ENCODE measurements around the gene LRRC32.
"Not testable (repeated sequence)": the region's sequence is repeated elsewhere in the genome, so short reads cannot be mapped to it uniquely, and the experiment has no call there.

LRRC32 gene

DNA sequence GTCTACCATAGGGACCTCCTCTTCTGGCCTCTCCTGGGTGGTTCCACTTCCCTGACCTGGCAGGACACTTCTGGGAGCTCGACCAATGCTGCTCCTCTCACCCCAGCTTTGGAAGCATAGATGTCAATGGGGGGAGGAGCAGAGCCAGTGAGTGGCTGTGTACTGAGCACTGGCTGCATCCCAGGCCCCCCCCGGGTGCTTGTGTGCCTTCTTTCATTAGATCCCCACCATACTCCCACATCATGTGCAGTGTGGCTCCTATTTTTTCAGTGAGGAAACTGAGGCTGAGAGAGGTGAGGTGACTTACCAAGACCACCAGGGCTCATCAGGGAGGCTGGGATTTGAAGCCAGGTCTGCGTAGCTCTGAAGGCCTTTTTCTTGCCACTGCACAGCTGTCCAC is 44.3 kb downstream of the LRRC32 start:
- no peak for DNase-seq

DNA sequence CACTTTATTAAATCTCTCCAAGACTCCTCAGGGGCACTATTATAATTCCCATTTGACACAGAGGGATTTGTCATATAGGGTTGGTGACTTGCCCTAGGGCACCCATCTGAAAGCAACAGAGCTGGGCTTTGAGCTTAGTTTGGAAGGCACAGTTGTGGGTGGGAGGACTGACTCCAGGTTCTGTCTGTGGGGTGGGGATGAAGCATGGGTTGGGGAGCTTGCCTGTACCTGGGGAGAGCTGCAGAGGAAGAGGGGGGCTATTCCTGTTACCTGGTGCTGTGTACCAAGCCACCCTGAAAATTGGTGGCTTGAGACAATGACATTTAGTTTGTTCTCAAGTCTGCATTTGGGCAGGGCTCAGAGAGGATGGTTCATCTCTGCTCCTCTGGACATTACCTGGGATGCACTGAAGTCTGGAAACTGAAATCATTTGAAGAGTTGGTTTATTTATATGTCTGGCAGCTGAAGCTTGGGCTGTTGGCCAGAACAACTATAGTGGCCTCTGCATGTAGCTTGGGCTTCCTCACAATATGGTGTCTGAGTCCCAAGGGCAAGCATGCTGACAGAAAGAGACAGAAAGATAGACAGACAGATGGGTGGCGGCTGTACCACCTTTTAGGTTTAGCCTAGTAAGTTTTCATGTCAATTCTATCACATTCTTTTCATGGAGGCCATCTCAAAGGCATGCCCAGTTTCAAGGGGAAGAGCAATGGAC is 44.9 kb downstream of the LRRC32 start:
- no peak for DNase-seq

DNA sequence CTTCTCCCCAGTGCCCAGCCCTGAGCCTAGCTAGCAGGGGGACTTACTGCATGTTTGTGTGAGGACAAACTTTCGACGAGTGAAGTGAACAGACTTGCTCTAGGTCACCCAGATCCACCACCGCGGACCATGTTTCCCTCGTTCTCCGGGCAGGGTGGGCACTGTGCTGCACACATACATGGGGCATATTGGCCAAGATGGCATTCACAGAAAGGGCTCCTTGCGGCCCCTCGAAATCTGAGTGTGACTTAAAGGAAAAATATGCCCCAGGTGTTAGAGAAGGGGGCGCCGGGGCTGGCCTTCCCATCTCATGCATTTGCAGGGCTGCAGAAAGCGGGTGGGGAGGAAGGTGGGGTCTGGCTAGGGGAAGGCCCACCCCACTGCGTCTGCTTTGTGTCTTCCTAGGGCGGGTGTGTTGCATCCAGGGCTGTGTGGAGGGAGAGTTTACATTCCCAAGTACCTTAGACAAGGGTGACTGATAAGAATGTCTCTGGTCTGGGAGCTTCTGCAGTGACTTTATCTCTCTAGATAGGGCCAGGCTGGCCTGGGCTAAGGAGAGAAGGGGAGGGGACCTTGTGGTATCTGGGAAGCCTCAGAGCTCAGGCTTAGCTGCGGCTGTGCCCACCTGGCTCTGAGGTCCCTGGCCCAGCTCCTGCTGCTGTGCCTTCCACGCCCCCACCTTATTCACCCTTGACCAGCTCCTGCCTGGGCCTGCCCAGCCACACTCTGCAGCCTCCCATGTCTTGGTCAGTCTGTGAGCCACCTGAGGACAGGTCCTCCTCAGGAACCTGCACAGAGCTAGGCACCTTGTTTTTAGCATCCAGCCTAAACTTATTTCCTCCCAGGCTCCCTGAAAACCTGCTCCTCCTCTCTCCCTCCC is 45.8 kb downstream of the LRRC32 start:
- DNase-seq = no peak

DNA sequence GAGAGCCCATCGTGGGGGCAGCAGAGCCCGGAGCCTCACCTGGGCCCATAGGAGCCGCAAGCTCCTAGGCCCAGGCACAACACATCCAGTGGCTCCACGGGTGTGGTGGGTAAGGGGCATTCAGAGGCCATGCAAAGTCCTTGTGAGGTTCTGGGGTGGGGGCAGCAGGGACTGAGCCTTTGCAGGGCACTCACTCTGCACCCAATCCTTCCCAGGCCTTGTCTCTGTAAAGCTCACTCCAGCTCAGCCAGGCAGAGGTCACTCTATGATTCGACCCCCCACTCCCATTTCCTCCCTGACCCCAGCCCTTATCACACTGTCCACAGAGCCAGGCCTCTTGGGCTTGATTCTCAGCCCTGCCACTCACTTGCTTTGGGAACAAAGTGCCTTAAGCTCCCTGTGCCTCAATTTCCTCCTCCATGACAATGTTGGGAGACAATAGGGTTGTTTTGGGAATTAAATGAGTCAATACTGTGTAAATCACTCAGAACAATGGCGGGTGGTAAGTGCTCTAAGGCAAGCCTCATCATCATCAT is 46.6 kb downstream of the LRRC32 start:
- no peak for DNase-seq

DNA sequence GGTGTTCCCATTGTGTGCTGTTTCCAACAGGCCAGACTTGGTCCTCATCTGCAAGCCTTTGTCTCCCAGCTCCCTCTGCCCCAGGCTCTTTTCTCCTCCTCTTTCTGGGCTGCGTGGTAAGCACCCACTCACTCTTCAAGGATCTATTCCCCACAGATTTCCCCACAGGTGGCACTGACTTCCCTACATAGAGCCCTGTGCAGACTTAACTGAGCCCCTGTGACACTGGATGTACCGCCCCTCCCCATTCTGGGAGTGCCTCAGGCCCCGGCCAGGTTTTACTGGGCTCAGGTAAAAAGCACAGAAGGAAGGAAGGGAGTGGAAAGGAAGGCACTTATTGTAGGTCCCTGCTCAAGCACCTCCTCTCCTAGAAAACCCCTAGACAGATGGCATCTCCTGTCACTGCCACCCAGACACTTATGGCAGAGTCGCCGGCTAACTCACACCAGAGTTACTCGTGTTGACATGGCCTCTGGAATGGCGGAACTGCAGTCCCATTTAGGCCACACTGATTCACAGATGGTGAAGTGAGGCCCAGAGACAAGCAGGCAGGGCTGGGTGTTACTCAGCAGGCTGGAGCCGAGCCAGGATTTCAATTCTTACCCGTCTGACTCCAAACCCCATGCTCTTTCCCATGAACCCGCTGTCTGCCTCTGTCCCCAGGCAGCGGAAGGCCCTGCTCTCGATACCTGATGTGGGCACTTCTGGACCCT is 47.2 kb downstream of the LRRC32 start:
- no peak for DNase-seq

DNA sequence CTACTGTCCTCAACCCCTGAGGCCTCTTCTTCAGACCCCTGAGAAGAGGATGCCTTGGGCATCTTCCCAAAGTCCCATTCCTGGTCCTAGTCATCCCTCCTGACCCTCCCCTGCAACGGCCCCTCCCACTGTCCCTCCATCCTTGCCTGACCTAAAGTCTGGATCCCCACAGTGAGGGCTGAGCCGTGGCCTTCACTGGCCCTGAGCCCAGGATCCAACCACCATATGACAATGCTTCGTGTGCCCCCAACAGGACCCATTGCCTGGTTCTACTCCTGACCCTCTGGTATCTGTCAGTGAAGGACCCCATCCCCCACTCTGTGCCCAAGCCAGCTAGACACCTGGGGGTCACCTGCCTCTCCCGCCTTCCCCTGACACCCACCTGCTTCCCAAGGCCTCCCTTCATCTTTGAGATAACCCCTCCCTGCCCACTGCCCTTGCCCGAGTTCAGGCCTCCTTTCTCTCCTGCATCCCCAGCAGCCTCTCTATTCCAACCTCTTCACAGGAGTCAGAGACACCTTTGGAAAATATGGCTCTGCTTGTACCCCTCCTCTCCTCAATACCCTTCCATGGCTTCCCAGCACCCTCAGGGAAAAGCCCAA is 48.0 kb downstream of the LRRC32 start:
- no peak for DNase-seq

DNA sequence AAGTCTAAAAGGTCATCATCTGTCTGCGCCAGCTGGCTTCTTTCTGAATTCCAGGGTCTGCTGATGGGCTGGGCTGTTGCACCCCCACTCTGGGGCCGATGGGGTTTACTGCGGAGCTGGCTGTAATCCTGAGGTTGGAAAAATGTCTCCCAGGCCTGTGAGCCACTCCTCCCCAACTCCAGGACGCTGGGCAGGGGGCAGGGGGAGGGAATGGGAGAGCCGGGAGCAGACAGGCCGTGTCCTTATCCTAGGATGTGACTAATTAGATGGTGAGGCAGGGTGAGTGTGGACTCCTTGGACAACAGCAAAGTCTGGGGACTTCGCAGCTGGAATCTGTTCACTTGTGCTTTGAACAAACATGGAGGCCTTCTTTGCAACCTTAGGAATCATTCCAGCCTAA is 48.7 kb downstream of the LRRC32 start:
- no peak for DNase-seq

DNA sequence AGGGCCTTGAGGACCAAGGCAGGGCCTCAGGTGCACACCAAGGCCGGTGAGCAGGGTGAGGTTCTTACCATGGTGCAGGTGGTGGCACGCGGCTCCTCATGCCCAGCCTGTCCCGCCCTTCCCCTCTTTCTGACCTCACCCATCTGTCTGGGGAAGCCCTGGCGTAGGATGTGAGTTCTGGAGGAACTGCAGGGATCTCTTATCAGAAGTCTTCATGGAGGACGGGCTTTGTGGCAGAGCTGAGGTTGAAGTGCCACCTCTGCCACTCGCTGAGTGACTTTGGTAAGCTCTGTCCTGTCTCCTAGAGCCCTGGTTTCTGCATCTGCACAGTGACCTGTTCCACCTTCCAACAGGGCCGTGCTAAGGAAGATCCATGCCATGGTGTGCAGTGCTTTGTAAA is 49.1 kb downstream of the LRRC32 start:
- DNase-seq = no peak

DNA sequence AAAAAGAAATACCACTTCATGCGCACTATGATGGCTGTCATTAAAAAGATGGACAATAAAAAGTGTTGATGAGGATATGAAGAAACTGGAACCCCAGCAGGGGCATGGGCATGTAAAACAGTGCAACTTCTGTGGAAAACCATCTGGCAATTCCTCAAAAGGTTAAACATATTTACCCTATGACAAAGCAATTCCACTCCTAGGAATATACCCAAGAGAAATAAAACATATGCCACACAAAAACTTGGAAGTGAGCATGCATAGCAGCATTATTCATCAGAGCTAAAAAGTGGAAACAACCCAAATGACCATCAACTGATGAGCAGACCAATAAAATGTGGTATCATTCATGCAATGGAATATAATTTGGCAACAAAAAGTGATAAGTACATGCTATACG is 50.1 kb downstream of the LRRC32 start:
- DNase-seq = no peak

DNA sequence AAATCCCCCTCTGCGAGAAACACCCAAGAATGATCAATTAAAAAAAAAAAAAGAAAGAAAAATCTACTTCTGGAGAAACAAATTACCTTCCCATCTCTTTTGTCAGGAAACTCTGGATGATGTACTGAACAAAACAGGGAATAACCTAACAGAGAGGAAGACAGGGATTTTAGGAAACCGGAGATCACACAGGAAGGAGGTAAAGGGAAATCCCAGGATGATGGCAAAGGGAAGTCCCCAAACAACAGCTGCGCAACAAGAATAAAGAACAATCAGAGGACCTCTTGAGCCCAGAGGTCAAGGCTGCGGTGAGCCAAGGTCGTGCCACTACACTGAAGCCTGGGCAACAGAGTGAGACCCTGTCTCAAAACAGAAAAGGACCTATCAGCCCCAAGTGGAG is 50.7 kb downstream of the LRRC32 start:
- not testable (repeated sequence) for DNase-seq

DNA sequence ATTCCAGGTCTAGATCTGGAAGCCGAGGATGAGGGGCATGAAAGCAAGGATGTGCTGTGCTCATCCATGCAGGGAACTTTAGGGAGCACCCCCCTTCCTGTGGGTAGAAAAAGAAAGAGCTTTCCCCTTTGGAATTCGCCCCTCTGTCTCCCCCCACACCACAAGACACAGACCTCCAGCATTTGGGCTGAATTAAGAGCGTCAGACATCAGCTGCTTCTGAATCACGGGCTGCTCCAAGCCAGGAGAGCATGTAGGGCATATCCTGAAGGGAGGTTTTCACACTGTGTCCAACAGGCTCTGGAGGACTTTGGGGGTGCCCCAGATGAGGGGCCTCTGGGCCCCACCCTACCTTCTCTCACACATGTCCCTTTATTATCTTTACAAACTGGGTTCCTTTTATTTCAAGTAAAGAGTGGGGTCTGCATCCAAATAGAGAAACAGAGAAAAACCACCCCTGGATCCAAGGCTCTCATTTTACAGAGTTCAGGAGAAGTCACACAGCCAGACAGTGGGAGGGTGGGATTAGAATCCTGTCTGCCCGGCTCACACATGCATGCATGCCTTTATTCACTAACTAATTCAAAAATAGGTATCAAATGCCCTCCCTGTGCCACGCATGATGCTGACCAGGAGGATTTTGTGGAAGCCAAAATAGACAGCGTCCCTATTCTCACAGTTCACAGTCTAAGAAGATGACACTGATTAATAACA is 52.8 kb downstream of the LRRC32 start:
- DNase-seq = no peak

DNA sequence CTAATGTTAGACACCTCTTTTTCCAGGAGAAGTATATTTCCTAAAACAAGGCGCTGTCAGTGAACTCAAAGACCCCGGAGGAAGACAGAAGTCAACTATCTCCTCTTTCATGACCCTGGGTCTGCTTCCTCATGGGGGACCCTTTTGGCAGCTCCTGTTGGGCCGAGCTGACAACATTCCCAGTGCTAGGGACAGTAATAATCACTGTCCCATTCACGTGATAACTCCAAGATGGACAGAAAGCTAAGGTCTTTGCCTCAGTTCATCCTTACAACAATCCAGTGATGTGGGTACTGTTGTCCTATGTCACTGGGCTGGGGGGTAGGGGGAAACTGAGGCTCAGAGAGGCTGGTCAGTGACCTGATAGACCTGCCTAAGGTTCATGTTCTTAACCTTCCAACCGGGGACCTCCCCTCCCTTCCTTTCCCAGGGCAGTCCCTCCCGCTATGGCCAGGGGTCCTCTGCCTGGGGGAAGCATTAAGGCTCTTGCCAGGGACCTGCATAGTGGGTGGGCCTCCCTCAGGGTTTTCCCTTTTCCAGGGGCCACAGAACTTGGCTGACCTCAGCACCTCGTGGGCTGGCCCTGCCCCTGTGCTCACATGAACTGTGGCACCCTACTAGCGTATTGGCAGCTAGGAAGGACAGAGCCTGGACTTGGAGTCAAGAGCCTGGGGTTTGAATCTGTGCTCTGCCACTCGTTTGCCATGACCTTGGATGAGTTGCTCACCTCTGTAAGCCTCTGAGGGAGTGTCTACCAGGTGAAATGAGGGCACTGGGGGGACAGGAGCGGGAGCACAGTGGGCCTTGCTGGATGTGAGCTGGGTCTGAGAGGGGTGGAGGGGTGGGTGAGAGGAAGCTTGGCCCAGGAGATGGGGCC is 53.6 kb downstream of the LRRC32 start:
- no peak for DNase-seq

DNA sequence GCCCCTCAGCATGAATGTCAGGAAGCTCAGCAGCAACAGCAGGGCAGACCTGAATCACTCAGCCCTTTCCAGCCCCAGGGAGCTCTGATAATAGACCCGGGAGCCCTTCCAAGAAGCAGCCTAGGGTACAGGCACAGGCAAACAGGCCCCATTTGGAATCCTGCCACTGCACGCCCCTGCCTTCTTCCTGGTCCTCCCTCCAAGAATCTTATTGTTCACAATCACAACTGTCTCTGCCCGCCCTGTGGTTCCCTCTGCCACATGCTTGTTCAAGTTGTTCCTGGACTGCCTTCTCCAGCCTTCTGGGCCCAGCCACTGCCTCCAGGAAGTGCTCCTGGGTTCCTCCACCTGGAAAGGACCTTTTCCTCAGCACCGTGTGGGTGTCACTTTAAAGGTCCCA is 54.6 kb downstream of the LRRC32 start:
- DNase-seq = no peak

DNA sequence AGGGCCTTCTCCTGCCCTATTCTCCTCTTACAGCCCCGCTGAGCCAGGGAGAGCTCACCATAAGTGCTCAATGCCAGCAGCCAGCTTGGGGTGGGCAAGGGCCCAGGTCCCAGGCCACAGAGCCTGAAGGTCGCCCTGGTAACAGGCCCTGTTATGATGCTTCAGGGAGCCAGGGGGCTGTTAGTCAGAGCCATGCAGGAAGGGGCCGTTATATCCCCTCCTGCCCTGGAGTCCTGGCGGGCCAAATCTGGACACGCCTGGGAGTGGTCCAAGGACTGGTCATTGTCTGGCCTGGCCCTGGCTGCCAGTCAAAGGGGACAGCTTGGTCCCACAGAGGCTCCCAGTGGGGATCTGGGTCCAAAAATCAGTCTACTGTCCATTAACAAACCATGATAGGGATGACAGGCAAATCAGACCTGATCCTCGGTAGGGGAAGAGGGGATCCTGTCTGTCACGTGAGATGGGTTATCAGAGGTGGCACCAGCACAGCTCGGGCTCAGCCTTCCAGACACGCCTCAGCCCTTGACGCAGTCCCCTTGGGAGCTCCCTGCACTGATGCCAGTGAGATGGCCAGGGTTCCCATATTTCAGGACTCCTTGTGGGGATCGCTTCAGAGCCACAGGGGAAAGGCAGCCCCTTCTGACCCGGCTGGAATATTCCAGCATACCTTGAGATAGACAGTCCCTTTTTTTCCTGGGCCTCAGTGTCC is 55.9 kb downstream of the LRRC32 start:
- no peak for DNase-seq

DNA sequence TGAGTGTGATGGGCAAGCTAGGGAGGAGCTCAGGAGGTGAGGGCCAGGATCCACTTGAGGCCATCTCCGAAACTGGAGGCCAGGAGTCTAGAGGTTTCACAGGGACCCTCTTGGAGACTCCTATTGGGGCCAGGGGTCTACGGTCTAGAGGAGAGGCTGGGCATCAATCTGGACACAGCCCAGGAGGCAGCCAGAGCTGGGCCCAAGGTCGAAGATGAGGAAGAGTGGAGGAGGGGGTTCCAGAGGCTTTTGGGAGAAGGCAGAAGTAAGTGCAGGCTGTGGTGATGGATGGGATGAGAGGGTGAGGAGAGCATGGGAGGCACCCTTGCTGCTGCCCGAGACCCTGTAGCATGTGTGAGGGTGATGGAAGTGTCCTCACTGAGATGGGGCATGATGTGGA is 56.6 kb downstream of the LRRC32 start:
- DNase-seq = no peak

DNA sequence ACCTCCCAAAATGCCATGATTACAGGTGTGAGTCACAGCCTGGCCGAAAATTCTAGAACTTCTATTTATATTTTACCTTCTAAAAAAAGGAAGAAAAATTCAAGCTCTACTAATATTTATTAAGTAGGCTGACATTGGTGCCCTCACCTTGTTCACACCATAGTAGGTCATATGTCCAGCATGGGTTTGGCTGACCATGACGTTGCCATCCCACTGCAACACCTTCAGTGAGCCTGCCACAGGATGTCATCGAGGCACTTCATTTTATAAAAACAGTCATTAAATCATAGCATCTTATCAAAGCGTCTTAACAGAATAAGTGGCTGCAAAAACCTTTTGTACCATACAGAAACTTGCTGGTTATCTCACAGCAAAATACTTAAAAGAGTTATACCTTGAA is 58.3 kb downstream of the LRRC32 start:
- no peak for DNase-seq

DNA sequence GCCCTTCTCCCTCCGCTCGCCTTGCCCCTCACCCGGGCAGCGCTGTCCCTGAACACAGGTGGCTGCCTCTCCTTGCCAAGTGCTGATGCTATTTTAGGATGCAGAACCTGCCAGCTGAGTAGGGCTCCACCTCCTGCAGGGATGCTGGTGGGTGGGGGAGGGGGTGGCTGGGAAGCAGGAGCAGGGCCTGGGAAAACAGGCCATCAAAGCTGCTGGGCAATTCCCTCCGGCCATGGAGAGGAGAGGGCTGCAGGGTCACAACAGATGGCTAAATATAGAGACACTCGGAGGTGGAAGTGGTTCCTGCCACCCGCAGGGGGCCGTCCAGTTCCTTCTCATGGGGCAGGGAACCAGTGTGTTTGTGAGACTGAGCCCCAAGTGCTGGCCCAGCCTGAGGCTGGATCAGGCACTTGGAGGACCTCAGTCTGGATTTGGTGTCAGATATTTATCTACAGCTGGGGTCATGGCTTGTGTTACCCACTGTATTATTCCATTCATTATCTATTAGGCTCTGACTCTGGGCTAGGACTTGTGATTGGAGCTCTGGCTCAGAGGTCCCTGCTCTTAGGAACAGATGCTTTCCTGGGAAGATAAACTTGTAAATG is 59.6 kb downstream of the LRRC32 start:
- DNase-seq = no peak

DNA sequence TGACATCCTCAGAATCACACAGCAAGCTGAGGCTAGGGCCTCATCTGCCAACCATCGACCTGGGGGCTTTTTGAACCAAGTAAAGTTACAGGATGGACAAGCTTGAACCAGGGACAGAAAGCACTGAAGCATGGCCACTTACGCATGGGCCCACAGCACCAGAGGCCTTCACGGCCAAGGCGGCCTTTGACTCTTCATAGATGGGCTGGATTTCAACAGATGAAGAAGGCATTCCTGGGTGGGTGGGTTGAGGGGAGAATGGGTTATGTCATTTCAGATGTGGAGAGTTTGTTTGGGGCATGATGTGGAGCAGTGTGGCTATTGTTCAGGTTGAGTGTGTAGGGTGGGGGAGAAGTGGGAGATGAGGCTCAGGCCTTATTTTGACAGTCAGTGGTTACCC is 60.2 kb downstream of the LRRC32 start:
- no peak for DNase-seq

DNA sequence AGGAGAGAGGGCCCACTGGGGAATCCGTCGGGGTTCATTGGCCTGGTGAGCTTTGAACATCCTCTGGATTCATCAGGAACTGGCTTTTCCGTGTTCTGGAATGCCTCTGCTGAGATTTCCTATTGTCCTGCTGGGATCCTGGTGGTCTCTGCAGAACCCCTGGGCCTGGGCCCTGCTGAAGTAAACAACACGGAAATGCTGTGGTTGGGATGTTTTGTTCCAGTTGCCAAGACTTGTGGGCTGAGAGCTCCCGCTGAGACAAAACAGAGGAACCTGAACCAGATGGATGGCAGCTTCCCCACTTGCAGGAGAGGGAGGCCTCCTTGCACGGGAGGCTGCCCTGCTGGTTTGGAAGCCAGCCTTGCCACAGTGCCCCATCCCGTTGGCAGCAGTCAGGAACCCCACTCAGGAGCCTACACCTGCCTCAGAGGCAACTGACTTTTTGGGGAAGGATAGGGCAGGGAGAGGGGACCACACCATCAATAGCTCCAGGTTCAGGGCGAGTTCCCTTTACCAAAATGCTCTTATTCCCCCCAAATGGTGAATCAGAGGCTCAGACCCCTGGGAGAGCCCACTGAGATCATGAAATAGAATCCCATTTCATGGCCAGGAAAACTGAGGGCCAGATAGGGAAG is 60.7 kb downstream of the LRRC32 start:
- DNase-seq = no peak

Data from activated CD4-positive, alpha-beta T cell treated with anti-CD3 and anti-CD28 coated beads, Interleukin-2, Interleukin-6, amounts not matched to agents 100 ng/mL and 50 ng/mL, durations not matched to agents 16 hours and 8 hours (primary cell).